ENCODE measurements around the gene RABEP1.

RABEP1 gene

DNA sequence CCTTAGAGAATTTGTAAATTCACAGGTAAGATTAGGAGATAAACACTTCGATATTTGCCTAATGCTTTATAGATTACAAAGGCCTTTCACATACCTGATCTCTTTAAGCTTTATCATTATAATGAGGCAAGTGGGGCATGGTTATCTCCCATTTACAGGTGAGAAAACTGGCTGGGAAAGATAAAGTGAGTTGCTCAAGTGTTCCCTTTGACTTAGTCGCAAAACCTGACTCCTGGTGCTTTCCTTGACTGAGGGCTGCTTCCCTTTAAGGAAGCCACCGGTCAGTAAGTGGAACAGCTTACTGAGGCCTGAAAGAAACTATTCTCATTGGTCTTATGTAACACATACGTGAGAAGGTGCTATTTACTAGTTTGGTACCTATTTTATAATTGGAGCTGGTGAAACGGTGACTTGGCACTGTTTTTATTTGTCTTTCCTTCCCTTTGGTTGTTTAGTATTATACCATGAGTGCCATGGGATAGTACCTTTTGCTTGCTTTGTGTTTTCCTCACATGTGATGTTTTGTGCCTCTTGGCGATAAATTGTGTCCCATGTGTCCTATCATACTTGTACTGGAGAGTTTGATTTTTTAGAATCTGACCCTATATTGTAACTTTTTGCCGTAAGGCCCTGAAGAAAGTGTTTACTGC lies 80.2 kb downstream of the RABEP1 start:
- no peak for DNase-seq

- no peak for DNase-seq
These were observed 82.1 kb downstream of the RABEP1 start for GRCh38 chr17:5364156-5364555.

GRCh38 chr17:5364696-5365095 lies 82.6 kb downstream of the RABEP1 start:
- no peak for DNase-seq

GRCh38 chr17:5365831-5366230 lies 83.7 kb downstream of the RABEP1 start:
- DNase-seq: no peak

GRCh38 chr17:5370411-5370810 lies 88.3 kb downstream of the RABEP1 start:
- no peak for DNase-seq

GRCh38 chr17:5373112-5373511 lies 91.0 kb downstream of the RABEP1 start:
- no peak for DNase-seq

DNA sequence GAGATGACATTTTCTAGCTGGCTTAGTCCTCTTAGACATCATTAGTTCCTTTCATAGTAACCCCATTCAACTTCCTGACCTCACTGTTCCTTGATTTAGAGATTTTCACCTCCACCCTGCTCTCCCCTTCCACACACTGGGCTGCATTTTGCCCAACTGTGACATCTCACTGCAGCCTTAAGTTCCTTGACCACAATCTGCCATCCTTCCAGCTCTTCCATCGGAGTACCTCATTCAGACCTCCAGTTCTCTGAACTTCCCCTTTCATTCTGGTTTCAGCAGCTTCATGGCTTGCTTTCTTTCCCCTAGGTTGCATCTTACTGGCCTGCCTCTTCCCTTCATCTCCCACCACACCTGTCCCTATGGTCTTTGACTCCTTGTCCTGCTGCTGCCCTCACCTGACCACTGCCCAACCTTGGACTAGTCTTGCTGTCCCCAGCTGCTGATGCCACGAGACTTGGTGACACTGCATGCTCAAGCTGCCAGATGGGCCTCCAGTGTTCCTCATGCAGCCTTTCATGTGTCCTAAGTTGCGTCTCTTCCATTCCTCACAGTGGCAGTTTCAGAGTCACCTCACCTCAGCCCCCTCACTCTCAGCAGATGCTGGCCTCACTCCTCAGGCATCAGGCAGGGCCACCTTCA lies 96.6 kb downstream of the RABEP1 start:
- DNase-seq: no peak

DNA sequence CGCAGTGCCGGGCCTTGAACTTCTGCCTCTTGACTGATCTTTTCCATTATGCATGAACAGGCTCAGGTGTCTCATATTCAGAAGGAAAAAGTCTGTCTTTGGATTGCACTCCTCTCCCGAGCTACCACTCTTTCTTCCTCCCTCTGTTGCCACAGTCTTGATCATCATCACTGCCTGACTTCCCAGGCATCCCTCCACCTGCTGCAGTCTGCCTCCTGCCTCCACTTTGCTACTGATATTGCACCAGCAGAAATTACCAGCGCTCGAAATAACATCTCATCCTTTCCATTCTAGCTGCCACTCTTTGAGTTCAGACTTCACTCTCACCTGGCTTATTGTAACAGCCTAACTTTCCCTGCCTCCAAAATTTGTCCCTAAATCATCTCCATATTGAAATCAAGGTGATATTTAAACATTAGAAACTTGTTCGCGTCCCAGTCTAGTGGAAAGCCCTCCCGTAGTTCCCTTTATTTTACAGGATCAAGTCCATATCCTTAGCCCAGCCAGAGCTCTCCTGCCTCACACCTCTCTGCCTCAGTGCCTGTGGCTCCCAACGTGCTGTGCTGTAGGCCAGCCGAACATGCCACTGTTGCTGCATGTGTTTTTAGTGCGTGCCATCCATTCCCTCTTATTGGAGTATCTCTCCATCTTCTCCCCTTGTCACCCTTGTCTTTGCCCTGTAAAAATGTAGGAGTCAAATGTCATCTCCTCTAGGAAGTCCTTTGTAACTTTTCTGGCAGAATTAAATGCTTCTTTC lies 97.4 kb downstream of the RABEP1 start:
- no peak for DNase-seq

DNA sequence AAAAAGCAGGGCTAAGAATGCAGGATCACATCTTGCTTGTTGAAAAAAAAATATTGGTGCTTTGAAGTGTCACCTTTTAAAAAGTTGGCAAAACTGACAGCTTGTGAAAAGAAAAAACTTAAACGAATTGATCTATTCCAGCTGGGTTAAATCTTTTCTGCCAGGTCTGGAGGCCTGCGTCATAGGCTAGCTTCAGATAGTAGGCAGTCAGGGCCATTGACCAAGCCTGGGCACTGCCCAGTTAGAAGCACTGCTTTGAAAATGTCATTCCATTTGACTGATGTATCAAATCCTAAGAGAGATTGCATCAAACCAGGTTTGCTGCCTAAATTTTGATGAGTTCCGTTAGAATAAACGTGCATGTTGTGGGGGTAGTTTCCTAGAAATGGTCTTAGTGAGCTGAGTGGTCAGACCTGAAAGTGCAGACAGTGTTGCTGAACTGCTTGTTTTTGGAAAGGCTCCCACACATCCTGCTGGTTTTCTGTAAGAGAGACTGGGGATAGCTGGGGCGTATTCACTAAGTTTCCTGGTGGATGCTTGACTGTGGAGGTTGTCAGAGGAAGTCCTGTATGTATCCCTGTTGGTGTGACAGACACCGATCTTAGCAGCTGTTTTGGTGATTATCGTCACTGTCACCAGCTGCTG lies 98.5 kb downstream of the RABEP1 start:
- peak in 1 of 2 experiments; percentile 44 for DNase-seq

GRCh38 chr17:5381542-5381941 lies 99.5 kb downstream of the RABEP1 start:
- no peak for DNase-seq

- DNase-seq: no peak
These were observed 109.6 kb downstream of the RABEP1 start for GRCh38 chr17:5391678-5392077.

GRCh38 chr17:5396612-5397011 lies 114.5 kb downstream of the RABEP1 start:
- DNase-seq: no peak

DNA sequence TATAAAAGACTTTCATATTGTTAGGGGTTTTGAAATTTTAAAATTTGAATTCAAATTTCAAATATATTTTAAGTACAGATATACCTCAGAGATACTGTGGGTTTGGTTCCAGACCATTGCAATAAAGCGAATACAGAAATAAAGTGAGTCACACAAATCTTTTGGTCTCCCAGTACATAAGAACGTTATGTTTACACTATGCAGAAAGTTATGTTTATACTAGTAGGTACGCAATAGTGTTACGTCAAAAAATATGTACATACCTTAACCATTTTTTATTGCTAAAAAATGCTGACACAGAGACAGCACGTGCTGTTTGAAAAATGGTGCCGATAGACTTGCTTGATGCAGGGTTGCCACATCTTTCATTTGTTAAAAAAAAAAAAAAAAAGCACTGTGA lies 117.7 kb downstream of the RABEP1 start:
- no peak for DNase-seq

DNA sequence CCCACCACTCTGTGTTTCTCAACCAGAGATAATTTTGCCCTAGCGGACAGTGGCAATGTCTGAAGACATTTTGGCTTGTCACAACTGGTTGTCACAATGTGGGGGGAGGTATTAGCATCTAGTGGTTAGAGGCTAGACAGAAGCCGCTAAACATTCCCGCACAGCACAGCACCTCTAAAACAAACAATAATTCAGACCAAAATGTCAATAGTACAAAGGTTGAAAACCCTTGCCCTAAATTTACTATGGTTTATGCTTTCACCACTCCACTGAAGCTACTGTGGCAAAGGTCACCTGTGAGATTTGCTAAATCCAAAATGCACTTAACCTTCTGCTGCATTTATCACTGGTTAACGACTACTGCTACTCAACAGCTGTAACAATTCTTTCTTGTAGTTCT lies 123.3 kb downstream of the RABEP1 start:
- DNase-seq: no peak

DNA sequence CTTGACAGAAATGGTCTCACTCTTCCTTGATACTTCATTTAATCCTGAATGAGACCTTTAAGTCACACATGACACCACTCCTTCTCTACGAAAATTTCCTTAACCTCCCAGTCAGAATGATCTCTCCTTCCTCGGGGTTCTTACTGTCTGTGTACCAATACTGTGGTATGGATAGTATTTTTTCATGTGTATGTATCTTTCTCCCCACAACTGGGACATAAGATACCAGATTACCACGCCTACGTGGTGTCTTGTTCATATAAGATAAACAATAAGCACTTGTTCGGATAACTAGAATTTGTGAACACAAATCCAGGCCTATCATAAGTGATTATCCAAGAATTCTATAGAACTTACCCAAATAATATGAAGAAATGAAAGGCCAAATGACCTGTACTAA lies 126.1 kb downstream of the RABEP1 start:
- no peak for DNase-seq

DNA sequence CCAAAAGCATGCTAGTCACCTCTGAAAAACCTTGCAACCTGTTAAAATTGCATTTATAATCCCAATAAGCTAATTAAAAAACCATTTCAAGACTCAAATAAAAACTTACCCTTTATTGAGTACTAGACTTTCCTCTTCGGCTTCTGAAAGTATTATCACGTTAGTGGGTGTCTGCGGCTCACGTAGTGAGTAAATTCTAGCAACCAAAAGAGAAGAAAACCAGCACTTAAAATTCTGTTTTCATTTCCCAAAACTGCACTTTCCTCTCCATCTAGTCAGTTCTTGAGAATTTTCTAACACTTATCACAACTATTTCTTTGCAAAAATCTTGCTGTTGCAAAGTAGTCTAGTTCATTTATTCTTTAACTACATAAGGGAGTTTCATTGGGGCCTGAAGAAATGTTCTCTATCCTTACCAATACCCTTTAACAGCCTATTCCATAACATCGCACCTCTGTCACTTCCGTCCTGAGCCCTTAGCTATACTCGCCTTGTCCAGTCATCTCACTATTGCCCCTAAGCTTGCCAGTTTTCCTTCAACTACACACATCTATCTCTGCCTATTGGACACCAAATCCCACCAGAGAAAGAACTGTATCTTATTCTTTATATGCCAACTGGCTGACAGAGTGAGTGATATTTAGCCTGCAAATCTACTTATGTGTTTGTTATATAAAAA lies 128.6 kb downstream of the RABEP1 start:
- no peak for DNase-seq

DNA sequence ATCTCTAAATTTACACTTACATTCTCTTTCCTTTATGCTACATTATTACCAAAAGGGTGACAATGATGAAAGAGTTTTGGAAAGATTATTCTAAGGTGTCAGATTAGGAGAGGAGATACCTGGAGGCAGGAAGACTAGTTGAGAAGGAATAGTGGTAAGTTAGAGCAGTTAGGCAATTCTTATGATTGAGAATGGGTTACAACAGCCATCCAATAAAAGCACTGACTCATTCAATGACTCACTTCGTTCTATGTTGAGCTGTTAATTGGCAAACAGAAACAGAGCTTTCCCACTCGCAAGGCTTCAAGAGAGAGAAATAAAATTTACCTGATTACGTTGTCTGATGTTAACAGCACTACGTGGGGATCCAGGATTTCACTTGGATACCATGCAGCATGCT lies 131.6 kb downstream of the RABEP1 start:
- no peak for DNase-seq

- no peak for DNase-seq
These were observed 134.8 kb downstream of the RABEP1 start for GRCh38 chr17:5416901-5417300.

DNA sequence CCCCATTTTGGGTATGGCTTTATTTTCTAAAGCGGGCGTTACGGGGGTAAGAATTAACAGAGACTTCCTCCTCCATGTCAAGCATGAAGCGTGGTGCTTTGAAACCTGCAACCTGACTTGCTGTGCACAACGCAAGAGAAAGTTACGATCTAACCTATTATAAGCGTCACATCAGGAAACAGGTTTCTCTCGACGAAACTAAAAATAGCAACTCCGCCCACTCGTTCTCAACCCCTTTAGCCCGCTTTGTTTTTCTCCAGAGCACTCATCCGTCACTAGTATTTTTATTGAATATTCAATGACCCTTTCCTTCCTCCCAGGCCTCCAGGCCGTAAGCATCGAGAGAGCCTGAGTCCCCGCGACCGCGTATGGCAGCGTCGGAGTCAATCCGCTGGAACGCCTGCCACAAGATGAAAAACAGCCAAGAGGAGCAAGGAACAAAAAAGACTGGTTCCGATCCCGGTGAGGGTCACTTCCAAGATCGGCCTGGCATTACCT lies 136.8 kb downstream of the RABEP1 start:
- DNase-seq: peak in 1 of 2 experiments; percentile 21

GRCh38 chr17:5419356-5419958 lies 137.4 kb downstream of the RABEP1 start, which contains the start of gene NUP88:
TSS of gene NUP88 (minus strand) at chr17:5419662. CDS start at chr17:5419650, 12 bp downstream.
- DNase-seq: peak; percentile 86 to 96

DNA sequence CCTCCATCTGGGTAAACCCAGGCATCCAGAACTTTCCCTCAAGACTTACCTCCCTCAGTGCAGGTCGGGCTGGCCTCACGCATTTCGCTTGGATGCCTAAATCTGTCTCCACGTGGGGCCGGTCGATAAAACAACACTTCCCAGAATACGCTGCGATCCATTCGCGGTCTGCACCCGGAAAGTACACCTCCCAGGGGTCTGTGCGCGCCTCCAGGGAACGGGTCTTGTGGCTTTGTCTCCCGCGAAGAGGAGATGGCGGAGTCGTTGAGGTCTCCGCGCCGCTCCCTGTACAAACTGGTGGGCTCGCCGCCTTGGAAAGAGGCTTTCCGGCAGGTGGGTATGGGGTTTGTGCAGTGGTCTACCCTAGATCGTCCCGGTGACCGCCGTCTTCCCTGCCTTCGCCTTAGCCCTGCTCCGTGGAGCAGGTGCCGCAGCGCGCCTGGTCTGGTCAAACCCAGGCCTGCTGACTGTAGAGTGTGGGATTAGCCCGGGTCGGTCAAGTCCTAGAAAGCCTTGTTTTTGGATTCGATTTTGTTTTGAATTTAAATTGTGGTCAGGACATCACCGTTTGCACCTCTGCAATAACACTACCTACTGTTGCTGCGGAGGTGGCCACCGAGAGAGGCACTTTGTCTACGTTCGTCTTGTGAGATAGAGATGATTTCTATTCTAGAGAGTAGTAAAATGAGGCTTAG lies 138.0 kb downstream of the RABEP1 start, which contains the start of gene RPAIN:
TSS of gene RPAIN (plus strand) at position 224 of the 695 bp plus-strand sequence. CDS start at position 253, 29 bp downstream.
- peak; percentile 77 to 86 for DNase-seq

All from NCI-H524 (cell line).